Nephron progenitor cell (in vitro differentiated cells): ENCODE data around the gene ACP4.
"Not testable (repeated sequence)": the region's sequence is repeated elsewhere in the genome, so short reads cannot be mapped to it uniquely, and the experiment has no call there.

Experiments used
- DNase-seq: peaks from one replicate; pipeline ENCODE4 v3.0.0; 2021
- H3K27ac Mint-ChIP-seq: 2 replicates; pipeline ENCODE4 v1.8.0; 2021; ENCODE audit warnings: mild to moderate bottlenecking, moderate library complexity, mixed read lengths
- H3K27me3 Mint-ChIP-seq: 2 replicates; pipeline ENCODE4 v1.8.0; 2021; ENCODE audit warnings: mild to moderate bottlenecking, low read depth, mixed read lengths; ENCODE audit not compliant: poor library complexity
- H3K36me3 Mint-ChIP-seq: 2 replicates; pipeline ENCODE4 v1.8.0; 2021; ENCODE audit warnings: low read depth, mixed read lengths
- H3K4me1 Mint-ChIP-seq: 2 replicates; pipeline ENCODE4 v1.8.0; 2021; ENCODE audit warnings: mixed read lengths
- H3K4me3 Mint-ChIP-seq: 2 replicates; pipeline ENCODE4 v1.8.0; 2021; ENCODE audit warnings: mild to moderate bottlenecking, moderate library complexity, mixed read lengths
- H3K9me3 Mint-ChIP-seq: 2 replicates; pipeline ENCODE4 v1.8.0; 2021; ENCODE audit warnings: mild to moderate bottlenecking, moderate library complexity, mixed read lengths
- CTCF ChIP-seq: fragments of 200-600 bp; sonication (generic); IDR thresholded peaks from 2 replicates; pipeline ENCODE4 v1.5.0; 2021; ENCODE audit warnings: antibody characterized with exemption

Gene ACP4

GRCh38 chr19:50750010-50750409, 40.2 kb upstream of the ACP4 start:
- DNase-seq = no peak
- Mint-ChIP-seq H3K27me3 (peaks cover 34% of the 10 kb centered on the region), H3K27ac (no peak overlapping the region), H3K9me3 (no peaks in the 10 kb centered on the region), H3K4me3 (no peak overlapping the region), H3K36me3 (no peaks in the 10 kb centered on the region), H3K4me1 (peaks cover 5% of the 10 kb centered on the region)
- no peak for TF ChIP-seq CTCF

DNA sequence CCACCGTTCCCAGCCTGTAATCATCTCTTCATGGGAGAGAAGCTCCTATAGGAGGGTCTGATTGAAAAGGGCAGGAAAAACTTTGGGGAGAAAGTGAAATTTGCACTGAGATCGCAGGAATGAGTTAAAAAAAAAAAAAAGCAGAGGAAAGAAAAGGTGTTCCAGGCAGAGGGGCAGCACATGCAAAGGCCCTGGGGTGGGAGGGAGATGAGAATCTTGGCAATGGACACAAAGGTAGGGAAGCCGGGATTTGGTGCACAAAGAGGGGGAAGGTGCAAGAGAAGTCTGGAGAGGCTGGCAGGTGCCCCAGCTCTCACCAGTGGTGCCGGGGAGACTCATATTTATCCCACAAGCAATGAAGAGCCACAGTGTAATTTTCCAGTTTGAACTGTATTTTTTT, 36.3 kb upstream of the ACP4 start:
- Mint-ChIP-seq H3K4me3 (no peak overlapping the region), H3K27ac (no peak overlapping the region), H3K9me3 (no peaks in the 10 kb centered on the region), H3K27me3 (peaks cover 18% of the 10 kb centered on the region), H3K36me3 (no peaks in the 10 kb centered on the region), H3K4me1 (peaks cover 5% of the 10 kb centered on the region)
- no peak for DNase-seq
- no peak for TF ChIP-seq CTCF

GRCh38 chr19:50756244-50756643, 34.0 kb upstream of the ACP4 start:
- H3K4me3 Mint-ChIP-seq, DNase-seq, H3K27ac Mint-ChIP-seq, H3K9me3 Mint-ChIP-seq, H3K36me3 Mint-ChIP-seq: not testable (repeated sequence)
- Mint-ChIP-seq H3K27me3 (peaks cover 18% of the 10 kb centered on the region), H3K4me1 (peaks cover 14% of the 10 kb centered on the region)

DNA sequence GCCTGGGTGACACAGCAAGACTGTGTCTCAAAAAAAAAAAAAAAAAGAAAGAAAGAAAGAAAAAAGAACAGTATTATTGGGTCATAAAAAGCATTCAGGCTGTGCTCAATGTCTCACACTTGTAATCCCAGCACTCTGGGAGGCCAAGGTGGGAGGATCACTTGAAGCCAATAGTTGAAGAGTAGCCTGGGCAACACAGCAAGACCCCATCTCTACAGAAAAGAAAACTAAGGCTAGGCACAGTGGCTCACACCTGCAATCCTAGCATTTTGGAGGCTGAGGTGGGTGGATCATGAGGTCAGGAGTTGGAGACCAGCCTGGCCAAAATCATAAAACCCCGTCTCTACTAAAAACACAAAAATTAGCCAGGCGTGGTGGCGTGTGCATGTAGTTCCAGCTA, 32.6 kb upstream of the ACP4 start:
- H3K27ac Mint-ChIP-seq, H3K9me3 Mint-ChIP-seq, DNase-seq, H3K4me3 Mint-ChIP-seq, H3K36me3 Mint-ChIP-seq: not testable (repeated sequence)
- Mint-ChIP-seq H3K4me1 (peaks cover 14% of the 10 kb centered on the region), H3K27me3 (peaks cover 14% of the 10 kb centered on the region)

GRCh38 chr19:50759076-50759475, 31.1 kb upstream of the ACP4 start:
- not testable (repeated sequence) for H3K4me3 Mint-ChIP-seq, DNase-seq, H3K36me3 Mint-ChIP-seq, H3K9me3 Mint-ChIP-seq, H3K27ac Mint-ChIP-seq
- Mint-ChIP-seq H3K4me1 (peaks cover 14% of the 10 kb centered on the region), H3K27me3 (peaks cover 14% of the 10 kb centered on the region)

GRCh38 chr19:50759886-50760285, 30.3 kb upstream of the ACP4 start:
- Mint-ChIP-seq H3K4me3 (no peak overlapping the region), H3K27me3 (peaks cover 16% of the 10 kb centered on the region), H3K36me3 (no peaks in the 10 kb centered on the region), H3K9me3 (no peaks in the 10 kb centered on the region), H3K4me1 (peaks cover 14% of the 10 kb centered on the region), H3K27ac (no peak overlapping the region)
- DNase-seq = no peak
- TF ChIP-seq CTCF = no peak

GRCh38 chr19:50761501-50761900, 28.7 kb upstream of the ACP4 start:
- H3K36me3 Mint-ChIP-seq, H3K27ac Mint-ChIP-seq, H3K9me3 Mint-ChIP-seq: not testable (repeated sequence)

DNA sequence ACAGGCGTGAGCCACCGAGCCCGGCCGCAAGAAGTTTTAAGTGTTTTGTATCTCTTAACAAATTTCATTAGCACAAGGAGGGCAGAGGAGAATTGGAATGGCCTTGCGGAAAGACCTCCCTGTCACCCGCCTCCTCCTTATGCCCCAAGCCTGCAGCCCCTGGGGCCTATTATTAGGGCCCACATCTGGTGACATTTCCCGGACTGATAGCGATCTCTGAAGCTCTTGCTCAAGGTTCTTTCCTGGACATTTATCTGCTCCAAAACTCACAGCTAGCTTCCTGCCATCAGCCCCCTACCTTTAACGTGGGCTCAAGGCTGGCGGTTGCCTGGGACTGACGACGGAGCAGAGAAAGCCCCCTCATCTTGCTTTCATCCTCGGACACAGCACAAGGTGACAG, 26.7 kb upstream of the ACP4 start:
- H3K4me3 Mint-ChIP-seq, H3K36me3 Mint-ChIP-seq, H3K27ac Mint-ChIP-seq, H3K9me3 Mint-ChIP-seq, DNase-seq: not testable (repeated sequence)
- Mint-ChIP-seq H3K4me1 (peaks cover 11% of the 10 kb centered on the region), H3K27me3 (peaks cover 23% of the 10 kb centered on the region)

More at GRCh38 chr19:50761501-50761900, 28.7 kb upstream of the ACP4 start:
- Mint-ChIP-seq H3K27me3 (peaks cover 12% of the 10 kb centered on the region), H3K4me1 (peaks cover 14% of the 10 kb centered on the region)
- DNase-seq, H3K4me3 Mint-ChIP-seq: not testable (repeated sequence)

GRCh38 chr19:50764409-50764808, 25.8 kb upstream of the ACP4 start:
- TF ChIP-seq CTCF = no peak
- H3K4me3 Mint-ChIP-seq = no peak overlapping the region
- H3K36me3 Mint-ChIP-seq = no peaks in the 10 kb centered on the region
- peak overlapping the region; percentile 25 for H3K27ac Mint-ChIP-seq
- H3K27me3 Mint-ChIP-seq = peaks cover 23% of the 10 kb centered on the region
- no peaks in the 10 kb centered on the region for H3K9me3 Mint-ChIP-seq
- no peak for DNase-seq
- H3K4me1 Mint-ChIP-seq = peaks cover 6% of the 10 kb centered on the region

GRCh38 chr19:50766746-50767145, 23.5 kb upstream of the ACP4 start:
- not testable (repeated sequence) for H3K9me3 Mint-ChIP-seq, H3K27ac Mint-ChIP-seq, H3K36me3 Mint-ChIP-seq, H3K4me1 Mint-ChIP-seq, H3K4me3 Mint-ChIP-seq, DNase-seq
- peaks cover 26% of the 10 kb centered on the region for H3K27me3 Mint-ChIP-seq

DNA sequence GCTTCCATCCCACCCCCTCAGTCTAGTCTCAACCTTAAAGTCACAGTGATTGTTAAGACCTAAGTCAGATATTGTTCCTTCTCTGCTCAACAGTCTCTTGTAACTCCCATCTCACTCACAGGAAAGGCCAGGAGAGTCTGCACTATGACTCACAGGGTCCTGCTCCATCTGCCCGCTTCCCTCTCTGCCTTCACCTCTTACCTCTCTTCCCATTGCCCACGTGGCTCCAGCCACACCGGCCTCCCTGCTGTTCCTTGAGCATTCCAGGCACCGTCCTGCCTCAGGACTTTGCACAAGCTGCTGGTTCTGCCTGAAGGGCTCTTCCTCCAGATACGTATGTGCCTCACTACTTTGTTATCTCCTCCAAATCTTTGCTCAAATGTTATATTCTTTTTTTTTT, 23.0 kb upstream of the ACP4 start:
- H3K27me3 Mint-ChIP-seq = peaks cover 26% of the 10 kb centered on the region
- not testable (repeated sequence) for DNase-seq, H3K4me3 Mint-ChIP-seq, H3K9me3 Mint-ChIP-seq, H3K36me3 Mint-ChIP-seq, H3K4me1 Mint-ChIP-seq, H3K27ac Mint-ChIP-seq
